Activated CD4-positive, alpha-beta T cell treated with anti-CD3 and anti-CD28 coated beads, Interleukin-2, amount 50 U/mL, for 24 hours (primary cell): Measurements from ENCODE around the gene KREMEN1.

Experiments used
- DNase-seq, 2 donors: peaks; one replicate each; pipeline ENCODE4 v3.0.0-alpha.2; 2020; ENCODE audit warnings: low read depth in 1 of 2, low spot score in 1 of 2

KREMEN1 gene

GRCh38 chr22:29149841-29150555 is 77.2 kb downstream of the KREMEN1 start:
- no peak for DNase-seq

GRCh38 chr22:29150701-29151100 is 77.9 kb downstream of the KREMEN1 start:
- DNase-seq = no peak

GRCh38 chr22:29151316-29151715 is 78.5 kb downstream of the KREMEN1 start:
- DNase-seq = no peak

- no peak for DNase-seq
Observed at GRCh38 chr22:29152045-29152953, 79.5 kb downstream of the KREMEN1 start.

- DNase-seq = no peak
Observed at GRCh38 chr22:29152954-29153719, 80.3 kb downstream of the KREMEN1 start.

GRCh38 chr22:29154364-29155048 is 81.7 kb downstream of the KREMEN1 start:
- DNase-seq = peak; percentile 30 to 35

GRCh38 chr22:29155966-29156365 is 83.1 kb downstream of the KREMEN1 start:
- no peak for DNase-seq

- no peak for DNase-seq
Observed at GRCh38 chr22:29156507-29156906, 83.7 kb downstream of the KREMEN1 start.

- DNase-seq = no peak
Observed at GRCh38 chr22:29157759-29158535, 85.1 kb downstream of the KREMEN1 start.

GRCh38 chr22:29158546-29158945 is 85.7 kb downstream of the KREMEN1 start:
- DNase-seq = no peak

GRCh38 chr22:29163808-29164207 is 91.0 kb downstream of the KREMEN1 start:
- DNase-seq = no peak

GRCh38 chr22:29165321-29166060 is 92.7 kb downstream of the KREMEN1 start:
- no peak for DNase-seq

GRCh38 chr22:29166180-29166579 is 93.3 kb downstream of the KREMEN1 start:
- DNase-seq = no peak

GRCh38 chr22:29167032-29167911 is 94.4 kb downstream of the KREMEN1 start:
- DNase-seq = peak; percentile 5 to 26

- DNase-seq = no peak
Observed at GRCh38 chr22:29171721-29172120, 98.9 kb downstream of the KREMEN1 start.

- DNase-seq = no peak
Observed at GRCh38 chr22:29172216-29172615, 99.4 kb downstream of the KREMEN1 start.

GRCh38 chr22:29175312-29175835 is 102.5 kb downstream of the KREMEN1 start:
- no peak for DNase-seq
